Mucosa of descending colon (tissue), 3 donors: ENCODE measurements around the gene COL6A2. TPM values are rescaled to one million over a fixed set of nuclear protein-coding genes. Genes with fewer than 3 reads are reported as not detected.

Experiments
- ATAC-seq: fragments of 200-7000 bp; cut with Tn5 transposase; one replicate; pipeline ENCODE4 v1.9.1; 2020; ENCODE audit warnings: mild to moderate bottlenecking, moderate library complexity
- DNase-seq, 3 donors: peaks; one replicate each; pipeline ENCODE4 v3.0.0-alpha.2; 2020
- H3K36me3 ChIP-seq: fragments of 200-600 bp; one replicate; pipeline ENCODE4 v1.8.0; 2021; ENCODE audit warnings: low read depth, mild to moderate bottlenecking
- H3K4me1 ChIP-seq: fragments of 200-600 bp; one replicate; pipeline ENCODE4 v1.8.0; 2021; ENCODE audit warnings: low read depth, mild to moderate bottlenecking
- H3K4me3 ChIP-seq: fragments of 200-600 bp; one replicate; pipeline ENCODE4 v1.8.0; 2021; ENCODE audit warnings: mild to moderate bottlenecking
- H3K9me3 ChIP-seq: fragments of 200-600 bp; one replicate; pipeline ENCODE4 v1.8.0; 2021; ENCODE audit warnings: mild to moderate bottlenecking
- intact Hi-C, 2 donors: fragments of 100-400 bp; cut with DNase I in 1 of 2; cut with micrococcal nuclease in 1 of 2; formaldehyde crosslinking; loops; one replicate each; pipeline versions ENCODE4 v1.11.0 to v1.11.1; 2022; cut with DNase I, micrococcal nuclease
- total RNA-seq, 3 donors: library from RNA; stranded (reverse); fragmentation: NEBNext Ultra II Directional in 2 of 3; extraction: Animal tissue kit (Norgen Biotek cat#: 25700) in 2 of 3; gene quantifications; one replicate each; pipeline versions ENCODE4 v1.2.1 to v1.2.4, GENCODE V29; 2021 to 2023
- TF ChIP-seq, protein P1 (sequence below): fragments of 200-600 bp; IDR thresholded peaks from one replicate; pipeline ENCODE4 v1.8.0; 2022; ENCODE audit warnings: antibody characterized with exemption, mild to moderate bottlenecking
- donor health status: DM: no; HTN: no; CAD: no; lungs with moderate emphysema.
- donor health status: DM: no; HTN: no; CAD: no.
- donor health status: DM: no; HTN: yes; CAD: no.

COL6A2 gene
- total RNA-seq, 3 donors from 2014 or later = 65.1 to 858 (median 191) TPM

DNA sequence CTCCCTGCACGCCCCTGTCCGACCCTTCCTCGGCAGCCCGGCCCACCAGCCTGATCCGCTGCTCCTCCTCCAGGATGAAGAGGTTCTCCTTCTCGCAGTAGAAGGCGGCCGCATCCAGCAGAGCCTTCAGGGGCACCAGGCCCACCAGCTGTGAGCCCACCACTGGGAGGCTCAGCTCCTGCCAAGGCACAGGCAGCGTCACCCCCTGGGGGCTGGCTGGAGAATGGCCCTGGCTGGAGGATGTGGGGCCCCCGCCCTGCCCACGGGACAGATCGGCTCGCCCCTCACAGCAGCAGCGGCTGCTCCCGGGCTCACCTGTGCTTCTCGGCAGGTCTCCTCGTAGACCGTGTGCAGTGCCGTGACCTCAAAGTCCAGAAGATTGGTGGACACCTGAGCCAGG lies 52.2 kb downstream of the COL6A2 start:
- H3K4me3 ChIP-seq = no peak overlapping the region
- intact Hi-C loops = no loop called here
- H3K4me1 ChIP-seq = peaks cover 10% of the 10 kb centered on the region
- DNase-seq (peak in 2 of 3 donors; percentile 16 to 41), ATAC-seq (no peak)
- H3K9me3 ChIP-seq = no peaks in the 10 kb centered on the region
- TF ChIP-seq, protein P1, sequence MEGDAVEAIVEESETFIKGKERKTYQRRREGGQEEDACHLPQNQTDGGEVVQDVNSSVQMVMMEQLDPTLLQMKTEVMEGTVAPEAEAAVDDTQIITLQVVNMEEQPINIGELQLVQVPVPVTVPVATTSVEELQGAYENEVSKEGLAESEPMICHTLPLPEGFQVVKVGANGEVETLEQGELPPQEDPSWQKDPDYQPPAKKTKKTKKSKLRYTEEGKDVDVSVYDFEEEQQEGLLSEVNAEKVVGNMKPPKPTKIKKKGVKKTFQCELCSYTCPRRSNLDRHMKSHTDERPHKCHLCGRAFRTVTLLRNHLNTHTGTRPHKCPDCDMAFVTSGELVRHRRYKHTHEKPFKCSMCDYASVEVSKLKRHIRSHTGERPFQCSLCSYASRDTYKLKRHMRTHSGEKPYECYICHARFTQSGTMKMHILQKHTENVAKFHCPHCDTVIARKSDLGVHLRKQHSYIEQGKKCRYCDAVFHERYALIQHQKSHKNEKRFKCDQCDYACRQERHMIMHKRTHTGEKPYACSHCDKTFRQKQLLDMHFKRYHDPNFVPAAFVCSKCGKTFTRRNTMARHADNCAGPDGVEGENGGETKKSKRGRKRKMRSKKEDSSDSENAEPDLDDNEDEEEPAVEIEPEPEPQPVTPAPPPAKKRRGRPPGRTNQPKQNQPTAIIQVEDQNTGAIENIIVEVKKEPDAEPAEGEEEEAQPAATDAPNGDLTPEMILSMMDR = no peak
- H3K36me3 ChIP-seq = no peaks in the 10 kb centered on the region

DNA sequence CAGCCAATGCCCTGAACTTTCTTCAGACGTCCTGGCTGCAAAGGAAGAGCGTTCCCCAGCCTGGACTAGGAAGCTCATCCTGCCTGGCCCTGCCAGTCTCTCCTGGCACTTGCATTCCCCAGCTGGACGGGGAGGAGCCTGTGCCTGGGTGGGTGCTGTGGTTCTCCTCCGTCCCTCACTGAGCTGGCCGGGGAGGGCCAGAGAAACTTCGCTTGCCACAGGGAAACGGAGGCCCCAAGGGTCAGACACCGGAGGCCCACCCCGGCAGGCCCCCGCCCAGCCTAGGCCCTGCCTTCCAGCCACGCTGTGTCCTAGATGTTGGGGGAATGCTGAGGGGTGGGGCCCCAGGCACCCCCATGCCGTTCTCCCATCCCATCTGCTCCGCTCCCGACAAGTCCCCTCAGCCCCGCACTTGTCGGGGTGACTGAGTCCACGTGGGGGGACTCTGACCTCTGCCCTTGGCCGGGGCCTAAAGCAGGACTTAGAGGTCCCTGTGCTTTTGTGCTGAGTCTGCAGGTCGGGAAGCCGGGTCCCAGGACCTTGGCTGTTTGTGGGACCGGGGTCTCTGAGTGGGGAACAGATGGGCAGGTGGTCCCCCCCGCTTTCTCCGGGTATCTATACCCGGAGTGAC lies 52.7 kb downstream of the COL6A2 start:
- H3K36me3 ChIP-seq = no peaks in the 10 kb centered on the region
- no peaks in the 10 kb centered on the region for H3K9me3 ChIP-seq
- TF ChIP-seq, protein P1 = no peak
- peak in 2 of 3 donors; percentile 13 to 38 for DNase-seq
- H3K4me1 ChIP-seq = peaks cover 10% of the 10 kb centered on the region
- intact Hi-C loops = no loop called here
- no peak overlapping the region for H3K4me3 ChIP-seq
- no peak for ATAC-seq

DNA sequence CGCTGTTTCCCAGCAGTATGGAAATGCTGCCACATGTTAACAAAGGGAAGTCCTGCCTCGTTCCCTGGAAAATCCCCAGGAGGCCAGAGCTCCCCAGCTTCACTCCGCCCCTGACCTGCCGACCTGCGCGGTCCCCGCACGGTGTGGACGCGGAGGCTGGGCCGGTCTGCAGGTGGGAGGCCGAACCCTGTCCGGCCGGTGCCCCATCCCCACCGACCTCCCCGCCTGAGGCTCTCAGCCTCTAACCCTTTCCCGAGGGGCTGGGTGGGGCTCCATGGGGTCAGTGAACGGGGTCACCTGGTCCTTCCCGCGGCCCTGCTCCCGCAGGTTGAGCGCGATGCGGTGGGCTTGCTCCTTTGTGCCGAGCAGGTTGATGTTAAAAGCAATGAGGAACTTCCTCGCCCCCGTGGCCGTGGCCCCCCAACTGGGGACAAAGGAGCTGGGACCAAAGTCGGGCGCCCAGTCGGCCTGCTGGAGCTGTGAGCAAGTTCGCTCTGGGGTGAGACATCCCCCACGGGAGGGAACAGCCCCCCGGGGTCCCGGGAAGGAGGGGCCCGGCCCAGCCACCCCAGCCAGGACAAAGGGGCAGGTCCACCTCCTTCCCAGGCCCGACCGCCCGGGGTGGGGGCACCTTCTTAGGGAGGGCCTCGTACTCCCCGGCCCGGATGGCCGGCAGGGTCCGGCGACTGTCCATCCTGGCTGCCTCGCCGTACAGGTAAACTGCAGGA lies 53.5 kb downstream of the COL6A2 start:
- Histone ChIP-seq H3K36me3 (no peaks in the 10 kb centered on the region), H3K9me3 (no peaks in the 10 kb centered on the region), H3K4me1 (peaks cover 10% of the 10 kb centered on the region), H3K4me3 (no peak overlapping the region)
- intact Hi-C loops = no loop called here
- DNase-seq (peak in 2 of 3 donors; percentile 11 to 40), ATAC-seq (no peak)
- TF ChIP-seq, protein P1 = no peak

DNA sequence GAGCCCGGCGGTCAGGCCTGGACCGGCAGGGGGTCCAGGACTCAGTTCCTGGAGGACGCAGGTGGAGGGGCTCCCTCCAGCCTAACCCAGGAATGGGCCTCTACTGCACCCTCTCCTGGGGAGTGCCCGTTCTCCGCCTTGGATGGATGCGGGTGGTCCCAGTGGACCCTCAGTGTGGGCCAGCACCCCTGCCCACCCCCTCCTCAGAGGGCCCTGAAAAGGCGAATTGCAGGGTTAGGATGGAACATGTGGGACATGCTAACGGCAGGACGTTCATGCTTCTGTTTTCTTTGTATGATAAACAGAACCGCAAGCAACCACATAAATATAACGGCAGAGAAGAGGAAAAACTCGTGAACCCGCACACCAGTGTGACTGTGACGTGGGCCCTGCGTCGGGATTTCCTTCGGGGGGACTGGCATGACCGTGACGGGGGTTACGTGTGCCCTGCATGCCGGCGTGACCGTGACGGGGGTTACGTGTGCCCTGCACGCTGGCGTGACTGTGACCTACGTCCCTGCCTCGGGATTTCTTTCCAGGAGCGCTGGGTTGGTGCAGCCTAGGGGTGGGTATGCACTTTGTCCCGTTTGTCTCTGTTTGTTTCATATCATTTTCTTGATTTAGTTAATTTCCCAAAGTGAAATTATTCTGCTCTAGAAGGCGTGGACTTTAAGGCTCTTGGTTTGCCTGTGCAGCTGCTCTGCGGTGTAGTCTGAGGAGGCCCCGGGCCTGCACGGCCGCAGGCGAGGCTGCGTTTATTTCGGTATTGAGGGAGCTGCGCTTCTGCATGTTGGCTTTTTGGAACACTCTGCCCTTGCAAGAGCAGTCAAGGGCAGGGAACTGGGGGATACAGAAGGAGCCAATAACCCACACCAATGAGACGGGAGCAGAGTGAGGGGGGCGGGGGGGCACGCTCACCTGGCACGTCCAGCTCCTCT lies 54.3 kb downstream of the COL6A2 start:
- Histone ChIP-seq H3K4me3 (no peak overlapping the region), H3K36me3 (no peaks in the 10 kb centered on the region), H3K4me1 (peaks cover 10% of the 10 kb centered on the region), H3K9me3 (no peaks in the 10 kb centered on the region)
- TF ChIP-seq, protein P1 = no peak
- ATAC-seq = no peak
- intact Hi-C loops = no loop called here
- peak; percentile 0 to 42 (median 13) for DNase-seq

DNA sequence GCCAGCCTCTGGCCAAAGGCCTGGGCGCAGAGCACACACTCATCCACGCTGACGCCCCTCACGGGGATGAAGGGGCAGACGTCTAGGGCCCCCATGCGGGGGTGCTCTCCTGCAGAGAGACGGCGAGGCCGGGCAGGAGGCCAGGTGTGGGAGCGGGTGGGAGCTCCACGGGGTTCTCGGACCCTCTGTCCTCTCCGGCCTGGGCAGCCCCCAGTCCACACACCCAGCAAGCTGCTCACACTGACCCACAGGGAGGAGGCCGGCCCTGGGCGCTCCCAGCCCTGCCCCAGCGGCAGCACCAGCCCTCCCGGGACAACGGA lies 55.0 kb downstream of the COL6A2 start:
- intact Hi-C loops = no loop called here
- no peaks in the 10 kb centered on the region for H3K9me3 ChIP-seq
- TF ChIP-seq, protein P1 = no peak
- ATAC-seq (peak; percentile 48), DNase-seq (peak in 1 of 3 donors; percentile 2)
- H3K4me1 ChIP-seq = peaks cover 10% of the 10 kb centered on the region
- no peak overlapping the region for H3K4me3 ChIP-seq
- H3K36me3 ChIP-seq = no peaks in the 10 kb centered on the region
